Measurements from ENCODE around the gene MIA2.

GRCh38 chr14:39266871-39267607, 33.3 kb downstream of the MIA2 start:
- TF ChIP-seq CTCF (IDR thresholded peaks at IDR 0.05): no peak
- TF ChIP-seq ZFX (IDR thresholded peaks at IDR 0.05; ENCODE audit: borderline replicate concordance): no peak

Data from 22Rv1 (cell line).